Left renal pelvis (tissue), 4 donors: ENCODE data around the gene MAD2L1BP. TPM values are rescaled to one million over a fixed set of nuclear protein-coding genes. Genes with fewer than 3 reads are reported as not detected.

ENCODE experiments used
- DNase-seq, 4 donors: peaks; one replicate each; pipeline ENCODE4 v3.0.0-alpha.2; 2013; ENCODE audit warnings: low read depth in 4 of 4, low spot score in 3 of 4
- polyA plus RNA-seq, 4 donors: library from polyadenylated mRNA; unstranded; fragments of 120-200 nt; gene quantifications; one replicate each; pipeline ENCODE4 v1.2.1, GENCODE V29; 2013; ENCODE audit not compliant: insufficient read length in 4 of 4

The MAD2L1BP gene
- polyA plus RNA-seq, 4 donors, result 18.5 to 28.7 (median 25.2) TPM

GRCh38 chr6:43665376-43665775 is 29.7 kb downstream of the MAD2L1BP start:
- no peak for DNase-seq

GRCh38 chr6:43666196-43666920 is 30.7 kb downstream of the MAD2L1BP start:
- DNase-seq, result no peak

- DNase-seq, result peak in 1 of 4 donors; percentile 73
Measured at GRCh38 chr6:43667245-43668150, 31.9 kb downstream of the MAD2L1BP start.

- peak; percentile 73 to 86 (median 80) for DNase-seq
Measured at GRCh38 chr6:43668151-43669028, 32.8 kb downstream of the MAD2L1BP start.

- DNase-seq, result no peak
Measured at GRCh38 chr6:43669050-43669921, 33.6 kb downstream of the MAD2L1BP start.

- no peak for DNase-seq
Measured at GRCh38 chr6:43669922-43670622, 34.4 kb downstream of the MAD2L1BP start.

GRCh38 chr6:43670623-43670986 is 35.0 kb downstream of the MAD2L1BP start:
- DNase-seq, result no peak

DNA sequence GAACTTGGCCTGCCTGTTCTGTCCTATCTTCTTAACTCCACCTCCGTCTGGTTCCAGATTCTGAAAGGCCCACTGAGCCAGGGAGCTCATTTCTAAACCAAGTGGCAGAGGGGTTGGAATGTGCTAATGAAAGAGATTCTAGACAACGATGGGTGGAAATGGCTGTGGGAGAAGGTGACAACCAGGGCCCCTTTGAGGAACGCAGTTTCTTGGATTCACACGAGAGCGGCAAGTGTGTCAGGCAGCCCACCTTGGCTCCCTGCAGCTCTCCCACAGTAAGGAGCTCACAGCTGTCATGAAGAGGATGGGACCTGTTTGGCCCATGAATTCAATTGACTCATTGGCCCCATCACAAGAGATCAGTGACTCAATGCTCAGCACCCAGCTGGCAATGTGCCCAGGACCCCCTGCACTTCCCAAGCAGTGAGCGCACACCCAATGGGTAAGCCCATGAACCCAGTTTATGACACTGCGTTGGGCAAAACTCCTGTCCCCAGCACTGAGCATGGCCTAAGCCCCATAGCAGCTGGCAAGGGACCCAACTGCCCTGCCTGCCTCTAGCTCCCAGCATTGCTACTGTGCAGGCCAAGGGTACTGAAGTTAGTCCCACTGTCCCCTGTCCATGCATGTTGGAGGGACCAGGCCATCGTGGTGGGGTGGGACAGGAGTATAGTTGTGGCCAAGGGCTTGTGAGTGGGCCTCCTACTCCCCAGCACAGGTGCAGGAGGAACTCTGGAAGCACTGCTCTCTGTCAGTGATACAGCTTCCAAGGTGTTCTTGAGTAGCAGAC is 35.6 kb downstream of the MAD2L1BP start:
- DNase-seq, result no peak

- DNase-seq, result no peak
Measured at GRCh38 chr6:43671801-43672690, 36.4 kb downstream of the MAD2L1BP start.

- peak in 2 of 4 donors; percentile 65 to 79 for DNase-seq
Measured at GRCh38 chr6:43673444-43674084, 37.9 kb downstream of the MAD2L1BP start.

DNA sequence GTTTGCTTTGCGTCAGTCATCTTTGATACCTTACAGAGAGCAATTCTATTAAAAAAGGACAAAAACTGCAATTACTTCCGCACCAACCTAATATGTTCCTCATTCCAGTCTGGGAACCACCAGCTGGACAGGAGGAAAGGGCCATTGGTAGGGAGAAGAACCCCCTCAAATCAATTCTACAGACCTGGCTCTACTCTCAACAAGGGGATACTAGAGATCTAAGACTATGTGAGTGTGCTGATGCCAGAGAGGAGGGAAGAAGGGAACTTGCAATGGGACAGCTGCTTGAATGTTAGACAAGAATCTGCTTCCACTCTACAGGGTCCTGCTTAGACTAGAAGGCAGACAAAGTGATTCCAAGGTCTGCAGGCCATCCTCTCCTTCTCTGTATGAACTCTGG is 38.7 kb downstream of the MAD2L1BP start:
- DNase-seq, result no peak

- no peak for DNase-seq
Measured at GRCh38 chr6:43674921-43675320, 39.3 kb downstream of the MAD2L1BP start.

DNA sequence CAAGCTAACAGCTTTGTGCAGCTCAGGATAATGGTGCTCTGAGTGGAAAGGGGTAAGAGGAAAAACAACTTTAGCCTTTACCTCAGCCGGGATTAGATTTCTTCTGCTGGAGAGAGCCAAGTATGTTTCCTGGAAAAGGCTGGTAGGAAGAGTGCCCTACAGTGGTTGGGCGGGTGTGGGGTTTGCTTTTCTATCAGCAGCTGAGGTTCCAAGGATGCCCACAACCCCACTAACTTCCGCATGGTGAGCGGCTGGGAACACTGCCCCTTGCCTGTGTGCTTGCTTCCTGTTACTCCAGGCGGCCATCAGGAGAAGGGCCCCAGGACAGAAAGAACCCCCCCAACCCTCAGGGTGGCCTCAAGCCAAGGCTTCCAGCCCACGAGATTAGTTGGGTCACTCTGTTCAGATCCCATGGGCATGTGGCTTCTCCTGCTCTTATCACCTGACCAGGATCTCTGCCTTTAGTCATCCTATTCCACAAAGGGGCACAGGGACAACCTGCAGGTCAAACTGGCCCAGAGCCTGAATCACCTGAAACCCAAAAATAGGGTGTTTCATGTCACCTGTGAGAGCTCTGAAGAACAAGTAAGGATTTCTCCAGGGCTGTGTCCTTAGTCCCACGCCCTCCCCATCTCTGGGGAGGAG is 41.4 kb downstream of the MAD2L1BP start:
- no peak for DNase-seq

GRCh38 chr6:43677759-43678158 is 42.1 kb downstream of the MAD2L1BP start:
- DNase-seq, result no peak

GRCh38 chr6:43678341-43678740 is 42.7 kb downstream of the MAD2L1BP start:
- no peak for DNase-seq

GRCh38 chr6:43679057-43679456 is 43.4 kb downstream of the MAD2L1BP start:
- DNase-seq, result no peak
